Hematopoietic multipotent progenitor cell treated with erythropoietin and hydrocortisone succinate and interleukin-3 and kit ligand, for 15 days (in vitro differentiated cells): ENCODE measurements around the gene ATM.

ENCODE experiments used
- DNase-seq: peaks from one replicate; pipeline ENCODE4 v3.0.0-alpha.2; 2015; ENCODE audit warnings: low spot score

The ATM gene

DNA sequence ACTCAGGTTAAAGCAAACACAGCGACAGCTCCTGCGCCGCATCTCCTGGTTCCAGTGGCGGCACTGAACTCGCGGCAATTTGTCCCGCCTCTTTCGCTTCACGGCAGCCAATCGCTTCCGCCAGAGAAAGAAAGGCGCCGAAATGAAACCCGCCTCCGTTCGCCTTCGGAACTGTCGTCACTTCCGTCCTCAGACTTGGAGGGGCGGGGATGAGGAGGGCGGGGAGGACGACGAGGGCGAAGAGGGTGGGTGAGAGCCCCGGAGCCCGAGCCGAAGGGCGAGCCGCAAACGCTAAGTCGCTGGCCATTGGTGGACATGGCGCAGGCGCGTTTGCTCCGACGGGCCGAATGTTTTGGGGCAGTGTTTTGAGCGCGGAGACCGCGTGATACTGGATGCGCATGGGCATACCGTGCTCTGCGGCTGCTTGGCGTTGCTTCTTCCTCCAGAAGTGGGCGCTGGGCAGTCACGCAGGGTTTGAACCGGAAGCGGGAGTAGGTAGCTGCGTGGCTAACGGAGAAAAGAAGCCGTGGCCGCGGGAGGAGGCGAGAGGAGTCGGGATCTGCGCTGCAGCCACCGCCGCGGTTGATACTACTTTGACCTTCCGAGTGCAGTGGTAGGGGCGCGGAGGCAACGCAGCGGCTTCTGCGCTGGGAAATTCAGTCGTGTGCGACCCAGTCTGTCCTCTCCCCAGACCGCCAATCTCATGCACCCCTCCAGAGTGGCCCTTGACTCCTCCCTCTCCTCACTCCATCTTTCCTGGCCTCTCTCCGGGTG lies at the start of gene ATM, which contains the start of gene NPAT:
TSS of gene ATM (plus strand) at position 494 of the 774 bp plus-strand sequence. CDS start 4,558 bp downstream, outside the sequence.
TSS of gene NPAT (minus strand) at position 65 of the 774 bp plus-strand sequence. CDS start 102 bp downstream, outside the sequence.
- DNase-seq, result peak; percentile 98

DNA sequence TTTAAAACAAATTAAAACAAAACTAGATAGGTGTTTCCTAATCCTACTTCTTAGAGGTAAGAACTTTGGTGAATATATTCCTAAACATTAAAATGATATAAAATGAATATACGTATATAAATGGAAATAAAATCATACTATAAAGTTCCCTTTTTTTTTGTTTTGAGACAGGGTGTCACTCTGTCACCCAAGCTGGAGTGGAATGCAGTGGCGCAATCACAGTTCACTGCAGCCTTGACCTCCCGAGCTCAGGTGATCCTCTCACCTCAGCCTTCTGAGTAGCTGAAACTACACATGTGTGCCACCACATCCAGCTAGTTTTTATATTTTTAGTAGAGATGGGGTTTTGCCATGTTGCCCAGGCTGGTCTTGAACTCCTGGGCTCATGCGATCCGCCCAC lies 45.3 kb upstream of the ATM start:
- no peak for DNase-seq

GRCh38 chr11:108193725-108194124 lies 29.1 kb upstream of the ATM start:
- DNase-seq, result no peak

- DNase-seq, result no peak
These were observed 26.0 kb upstream of the ATM start for GRCh38 chr11:108196901-108197300.

- DNase-seq, result no peak
These were observed 25.5 kb upstream of the ATM start for GRCh38 chr11:108197351-108197750.

- no peak for DNase-seq
These were observed 24.0 kb upstream of the ATM start for GRCh38 chr11:108198833-108199232.

DNA sequence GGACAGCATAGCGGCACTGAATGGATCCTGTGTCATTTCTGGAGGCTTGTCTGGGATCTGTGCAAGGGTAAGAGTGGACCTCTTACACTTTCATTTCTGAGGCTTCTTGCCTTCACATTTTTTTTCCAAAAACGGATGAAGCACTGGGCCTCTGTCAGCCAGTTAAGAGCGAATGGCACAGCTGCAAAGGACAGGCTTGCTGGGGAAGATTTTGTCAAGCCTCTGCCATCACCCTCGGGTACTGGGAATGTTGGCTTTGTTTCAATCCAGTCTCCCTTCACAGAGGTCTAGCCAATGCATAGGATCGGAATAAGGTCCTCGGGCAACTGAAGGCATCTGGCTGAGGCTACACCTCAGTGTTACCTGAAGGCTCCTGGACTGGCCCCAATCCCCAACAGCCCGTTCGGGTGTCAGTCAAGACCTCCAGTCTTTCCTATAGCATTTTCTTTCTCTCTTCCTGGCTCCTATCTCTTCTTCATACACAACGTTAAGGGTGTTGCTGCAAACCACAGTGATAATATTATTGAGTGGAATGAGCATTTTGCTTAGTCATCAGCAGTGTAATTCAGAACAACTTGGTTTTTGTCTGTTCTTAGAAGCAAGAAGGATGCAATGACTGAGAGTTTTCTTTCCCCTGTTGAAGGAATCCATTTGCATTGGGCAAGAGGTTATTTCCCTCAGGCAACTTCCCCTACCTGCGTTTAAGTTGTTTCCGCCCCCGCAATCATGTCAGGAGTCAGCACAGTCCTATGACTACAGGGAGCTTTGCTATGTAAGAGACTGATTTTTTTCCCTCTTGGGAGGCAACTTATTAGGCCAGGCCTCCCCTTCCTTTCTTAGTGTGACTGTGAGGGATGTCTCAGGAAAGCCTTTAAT lies 23.2 kb upstream of the ATM start:
- DNase-seq, result peak; percentile 67

GRCh38 chr11:108203075-108203474 lies 19.8 kb upstream of the ATM start:
- DNase-seq, result no peak

- no peak for DNase-seq
These were observed 18.5 kb upstream of the ATM start for GRCh38 chr11:108204376-108204775.

DNA sequence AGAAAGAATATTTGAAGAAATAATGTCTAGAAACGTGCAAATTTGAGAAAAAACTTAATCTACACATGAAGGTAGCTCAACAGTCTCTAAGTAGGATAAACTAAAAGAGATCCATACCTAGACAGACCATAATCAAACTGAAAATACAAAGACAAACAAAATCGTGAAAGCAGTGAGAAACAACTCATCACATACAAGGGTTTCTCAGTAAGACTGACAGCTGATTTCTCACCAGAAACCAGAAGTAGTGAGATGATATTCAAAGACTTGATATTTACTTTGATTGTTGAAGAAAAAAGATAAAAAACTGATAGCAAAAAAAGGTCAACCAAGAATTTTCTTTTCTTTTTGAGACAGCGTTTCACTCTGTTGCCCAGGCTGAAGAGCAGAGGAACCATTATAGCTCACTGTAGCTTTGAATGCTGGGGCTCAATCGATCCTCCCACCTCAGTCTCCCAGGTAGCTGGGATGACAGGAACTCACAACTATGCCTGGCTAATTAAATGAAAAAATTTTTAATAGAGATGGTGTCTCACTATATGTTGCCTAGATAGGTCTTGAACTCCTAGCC lies 17.9 kb upstream of the ATM start:
- no peak for DNase-seq

GRCh38 chr11:108206171-108206570 lies 16.7 kb upstream of the ATM start:
- DNase-seq, result no peak

- DNase-seq, result no peak
These were observed 15.7 kb upstream of the ATM start for GRCh38 chr11:108206969-108207682.

GRCh38 chr11:108207683-108208060 lies 15.2 kb upstream of the ATM start:
- DNase-seq, result no peak

DNA sequence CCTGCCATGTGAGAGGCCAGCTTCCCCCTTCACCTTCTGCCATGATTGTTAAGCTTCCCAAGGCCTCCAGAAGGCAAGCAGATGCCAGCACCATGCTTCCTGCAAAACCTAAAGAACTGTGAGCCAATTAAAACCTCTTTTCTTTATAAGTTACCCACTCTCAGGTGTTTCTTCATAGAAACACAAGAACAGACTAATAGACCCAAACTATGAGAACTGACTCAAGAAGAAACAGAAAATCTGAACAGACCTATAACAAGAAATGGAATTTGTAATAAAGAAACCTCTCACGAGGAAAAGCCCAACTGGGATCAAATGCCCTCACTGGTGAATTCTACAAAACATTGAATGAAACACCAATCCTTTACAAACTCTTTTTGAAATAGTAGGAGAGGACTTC lies 12.4 kb upstream of the ATM start:
- DNase-seq, result no peak

- DNase-seq, result no peak
These were observed 9.1 kb upstream of the ATM start for GRCh38 chr11:108213784-108214183.

DNA sequence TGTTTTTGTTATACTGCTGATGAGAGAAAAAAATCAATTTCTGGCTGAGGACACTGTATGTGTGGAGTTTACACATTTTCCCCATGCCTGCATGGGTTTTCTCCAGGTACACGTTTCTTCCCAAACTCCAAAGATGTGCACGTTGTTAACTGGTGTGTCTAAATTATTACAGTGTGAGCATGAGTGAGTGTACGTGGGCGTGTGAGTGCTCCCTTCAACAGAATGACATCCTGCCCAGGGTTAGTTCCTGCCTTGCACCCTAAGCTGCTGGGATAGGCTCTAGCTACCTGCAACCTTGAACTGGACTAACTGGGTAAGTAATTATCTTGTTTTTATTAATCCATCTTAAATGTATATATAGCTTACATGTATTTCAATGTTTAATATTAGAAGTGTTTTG lies 5.9 kb upstream of the ATM start:
- DNase-seq, result no peak

DNA sequence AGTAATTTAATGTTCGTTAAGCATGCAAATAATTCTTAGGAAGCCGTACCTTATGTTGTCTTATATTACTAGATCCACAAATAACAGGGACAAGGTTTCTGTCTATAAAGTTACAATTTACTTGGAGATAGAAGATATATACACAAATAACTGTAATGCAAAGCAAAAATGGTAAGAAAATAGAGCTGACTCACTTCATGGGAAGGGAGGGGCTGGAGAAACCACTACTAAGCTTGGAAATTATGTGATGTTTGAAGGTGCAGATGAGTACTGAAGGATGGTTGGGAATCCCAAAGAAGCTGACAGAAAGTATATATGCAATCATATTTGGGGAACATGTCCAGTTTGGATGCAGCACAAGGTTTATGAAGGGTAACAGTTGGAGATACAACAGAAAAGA lies 4.4 kb upstream of the ATM start:
- peak; percentile 55 for DNase-seq

DNA sequence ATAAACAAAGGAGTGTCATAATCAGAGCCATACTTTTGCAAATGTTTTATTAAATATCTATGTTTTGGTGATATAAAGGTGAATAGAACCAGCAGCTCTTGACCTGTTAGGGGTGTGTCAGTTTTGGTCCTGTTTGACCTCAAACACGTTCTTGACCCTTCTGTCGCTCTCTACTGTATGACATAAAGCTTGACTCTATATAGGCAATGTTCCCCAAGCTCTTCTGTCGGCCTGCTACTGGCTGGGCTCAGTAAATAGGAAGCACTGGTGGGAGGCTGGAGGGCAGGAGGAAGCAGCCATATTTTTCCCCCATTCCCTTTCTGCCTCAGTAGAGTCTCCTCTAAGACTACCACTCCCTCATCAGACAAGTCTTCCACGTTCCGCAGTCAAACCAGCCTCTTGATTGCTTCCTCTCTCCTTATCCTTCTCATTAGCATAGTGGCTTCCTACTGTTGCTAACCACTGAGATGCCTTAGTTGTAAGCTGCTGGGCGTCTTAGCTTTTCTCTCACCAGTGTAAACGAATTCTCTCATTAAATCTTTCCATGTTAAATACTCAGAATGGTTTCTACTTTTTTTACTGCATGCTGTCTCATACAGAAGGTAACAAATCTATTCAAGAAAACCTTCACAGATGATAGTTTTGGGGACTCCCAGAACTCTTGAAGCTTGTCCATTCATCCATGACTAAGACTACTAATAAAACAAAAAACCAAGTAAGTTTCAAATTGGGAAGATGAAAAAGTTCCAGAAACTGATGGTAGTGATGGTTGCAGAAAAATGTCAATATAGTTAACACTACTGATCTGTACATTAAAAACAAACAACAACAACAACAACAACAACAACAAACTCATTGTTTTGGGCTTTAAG lies 3.7 kb upstream of the ATM start:
- DNase-seq, result peak; percentile 26

DNA sequence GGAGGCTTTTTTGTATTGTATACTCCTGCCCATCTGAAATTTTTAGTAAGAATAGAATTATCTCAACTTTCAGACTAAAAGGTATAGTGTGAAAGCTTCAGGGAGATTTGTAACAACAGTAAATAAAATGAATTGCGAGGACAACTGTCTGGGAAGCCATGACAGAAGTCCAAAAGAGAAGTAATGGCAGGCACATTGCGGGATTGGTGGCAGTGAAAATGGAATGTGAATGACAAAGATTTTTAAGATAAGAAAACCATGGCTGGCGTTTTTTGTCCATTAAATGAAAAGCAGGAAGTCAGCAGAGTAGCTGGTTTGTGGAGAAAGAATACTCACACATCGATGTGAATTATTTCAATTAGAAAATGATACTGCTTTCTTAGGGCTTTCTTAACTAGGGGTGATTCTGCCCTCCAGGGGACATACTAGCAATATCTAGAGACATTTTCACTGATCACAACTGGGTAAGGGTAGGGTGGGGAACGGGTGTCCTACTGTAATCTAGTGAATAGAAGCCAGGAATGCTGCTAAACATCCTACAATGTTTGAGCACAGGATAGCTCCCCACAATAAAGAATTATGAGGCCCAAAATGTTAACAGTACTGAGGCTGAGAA lies 2.0 kb upstream of the ATM start:
- DNase-seq, result peak; percentile 25

DNA sequence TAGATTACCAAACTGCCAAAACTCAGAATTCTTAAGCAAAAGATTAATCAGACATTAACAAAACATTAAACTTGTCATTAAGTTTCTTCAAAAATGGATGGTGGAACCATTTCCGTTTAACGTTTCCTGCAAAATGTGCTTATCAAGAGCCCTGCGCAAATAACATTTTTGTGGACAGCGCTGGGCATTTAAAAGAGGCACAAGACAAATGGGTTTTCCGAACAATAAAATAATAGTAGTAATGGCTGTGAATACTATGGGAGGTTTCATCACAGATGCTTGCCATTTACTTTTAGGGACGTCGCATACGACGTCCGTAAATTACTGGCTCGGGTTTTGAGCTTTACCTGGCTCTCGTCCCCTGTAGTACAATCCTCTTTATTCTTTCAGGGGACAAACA lies 1.5 kb upstream of the ATM start:
- peak; percentile 41 for DNase-seq
